Stimulated activated CD4-positive, alpha-beta T cell treated with anti-CD3 and anti-CD28 coated beads, Interleukin-1b, Interleukin-23, amount 100 ng/mL, for 48 hours (primary cell): Measurements from ENCODE around the gene KSR2.
"Not testable (repeated sequence)": the region's sequence is repeated elsewhere in the genome, so short reads cannot be mapped to it uniquely, and the experiment has no call there.

Source experiments
- DNase-seq: peaks from one replicate; pipeline ENCODE4 v3.0.0-alpha.2; 2020

KSR2 gene

GRCh38 chr12:117967512-117967911, 1.3 kb downstream of the KSR2 start:
- DNase-seq, result no peak

- no peak for DNase-seq
Observed at GRCh38 chr12:117967043-117967442, 1.7 kb downstream of the KSR2 start.

GRCh38 chr12:117966511-117966910, 2.3 kb downstream of the KSR2 start:
- no peak for DNase-seq

- DNase-seq, result no peak
Observed at GRCh38 chr12:117963836-117964235, 5.0 kb downstream of the KSR2 start.

- no peak for DNase-seq
Observed at GRCh38 chr12:117936722-117937484, 31.9 kb downstream of the KSR2 start.

- no peak for DNase-seq
Observed at GRCh38 chr12:117933545-117933944, 35.2 kb downstream of the KSR2 start.

- DNase-seq, result no peak
Observed at GRCh38 chr12:117926391-117926899, 42.3 kb downstream of the KSR2 start.

- DNase-seq, result no peak
Observed at GRCh38 chr12:117921929-117922777, 46.6 kb downstream of the KSR2 start.

- DNase-seq, result no peak
Observed at GRCh38 chr12:117919479-117919878, 49.3 kb downstream of the KSR2 start.

- DNase-seq, result no peak
Observed at GRCh38 chr12:117914686-117915085, 54.1 kb downstream of the KSR2 start.

- DNase-seq, result no peak
Observed at GRCh38 chr12:117912756-117913155, 56.0 kb downstream of the KSR2 start.

GRCh38 chr12:117908411-117908810, 60.4 kb downstream of the KSR2 start:
- no peak for DNase-seq

- no peak for DNase-seq
Observed at GRCh38 chr12:117907108-117907689, 61.6 kb downstream of the KSR2 start.

- no peak for DNase-seq
Observed at GRCh38 chr12:117904051-117904450, 64.7 kb downstream of the KSR2 start.

GRCh38 chr12:117903110-117903840, 65.5 kb downstream of the KSR2 start:
- no peak for DNase-seq

- DNase-seq, result no peak
Observed at GRCh38 chr12:117901631-117902030, 67.2 kb downstream of the KSR2 start.

- DNase-seq, result no peak
Observed at GRCh38 chr12:117900561-117900960, 68.2 kb downstream of the KSR2 start.

- DNase-seq, result no peak
Observed at GRCh38 chr12:117897372-117898161, 71.2 kb downstream of the KSR2 start.

GRCh38 chr12:117896009-117896408, 72.8 kb downstream of the KSR2 start:
- DNase-seq, result no peak

- no peak for DNase-seq
Observed at GRCh38 chr12:117892441-117892840, 76.3 kb downstream of the KSR2 start.

- DNase-seq, result not testable (repeated sequence)
Observed at GRCh38 chr12:117891265-117891664, 77.5 kb downstream of the KSR2 start.

- no peak for DNase-seq
Observed at GRCh38 chr12:117890644-117891043, 78.1 kb downstream of the KSR2 start.
